Urinary bladder (tissue), 4 donors: Measurements from ENCODE around the gene NRXN3. TPM values are rescaled to one million over a fixed set of nuclear protein-coding genes. Genes with fewer than 3 reads are reported as not detected.

Experiments used
- DNase-seq: peaks from one replicate; pipeline ENCODE4 v3.0.0-alpha.2; 2015; ENCODE audit errors: extremely low spot score
- H3K27ac ChIP-seq: one replicate; pipeline ENCODE4 v1.5.1; 2013; ENCODE audit warnings: low read depth, mild to moderate bottlenecking, moderate library complexity
- H3K36me3 ChIP-seq: one replicate; pipeline ENCODE4 v1.6.1; 2013; ENCODE audit warnings: mild to moderate bottlenecking, moderate library complexity; ENCODE audit not compliant: insufficient read depth
- H3K4me1 ChIP-seq: one replicate; pipeline ENCODE4 v1.6.1; 2013; ENCODE audit warnings: mild to moderate bottlenecking, moderate library complexity; ENCODE audit not compliant: insufficient read depth
- H3K4me3 ChIP-seq: one replicate; pipeline ENCODE4 v1.5.1; 2013; ENCODE audit warnings: low read depth, low read length
- WGBS: extraction: QIAGEN DNeasy Blood & Tissue Kit; methylation state at CpG from one replicate; pipeline ENCODE4 v1.1.7; 2013; 5-methylcytosine and 5-hydroxymethylcytosine counted together
- polyA plus RNA-seq: library from polyadenylated mRNA; stranded (reverse); fragments of 200-250 nt; gene quantifications from one replicate; pipeline ENCODE4 v1.2.3, GENCODE V29; 2013
- total RNA-seq: library from RNA; depleted of rRNA; stranded (reverse); fragments of >200 nt; gene quantifications from one replicate; pipeline ENCODE4 v1.2.3, GENCODE V29; 2014
- donor health status: healthy with polysubstance abuse.
- donor health status: healthy.

NRXN3 gene
- total and polyA plus RNA-seq, 2 donors = 3.9 to 6.7 TPM

DNA sequence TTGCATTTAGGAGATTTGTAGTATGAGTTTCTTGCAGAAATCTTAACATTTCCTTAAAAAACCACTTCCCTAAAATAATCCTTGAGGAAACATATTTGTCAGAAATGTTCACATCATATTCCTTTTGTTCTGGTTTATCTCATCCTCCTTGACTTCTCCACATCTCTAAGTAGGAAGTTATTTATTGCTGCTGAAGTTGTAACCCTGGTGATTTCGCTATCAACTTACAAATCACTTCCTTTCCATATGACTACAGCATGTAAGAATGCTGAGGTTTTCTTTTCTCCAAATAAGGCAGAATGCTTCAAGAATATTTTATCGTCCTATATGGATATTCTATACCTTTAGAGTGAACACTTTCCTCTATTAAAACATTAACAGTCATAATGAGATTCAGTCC is 751.7 kb downstream of the NRXN3 start:
- Histone ChIP-seq H3K4me1 (no peaks in the 10 kb centered on the region), H3K36me3 (no peaks in the 10 kb centered on the region), H3K4me3 (no peak overlapping the region), H3K27ac (no peak overlapping the region)
- DNase-seq = no peak
- WGBS = 24% methylated on average over 2 of the region's 2 CpGs

DNA sequence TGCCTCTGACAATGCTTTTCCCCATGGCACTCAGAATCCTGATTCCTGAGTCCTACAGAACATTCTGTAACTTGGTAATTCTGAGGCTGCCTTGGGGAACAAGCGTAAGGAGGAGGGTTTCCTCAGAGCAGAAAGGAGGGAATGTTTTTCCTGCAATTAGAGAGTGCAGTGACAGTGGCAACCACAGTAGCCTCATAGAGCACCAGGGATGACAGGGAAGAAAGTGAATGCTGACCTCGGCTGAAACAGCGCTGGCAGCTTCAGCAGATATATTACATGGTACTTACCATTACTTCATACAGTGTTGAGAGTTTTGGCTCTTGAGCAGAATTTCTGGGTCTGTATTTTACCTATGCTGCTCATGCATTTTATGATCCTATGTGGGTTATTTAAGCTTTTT is 757.1 kb downstream of the NRXN3 start:
- Histone ChIP-seq H3K4me3 (no peak overlapping the region), H3K27ac (no peak overlapping the region), H3K36me3 (no peaks in the 10 kb centered on the region), H3K4me1 (no peaks in the 10 kb centered on the region)
- WGBS = 75% methylated on average over 3 of the region's 3 CpGs
- no peak for DNase-seq

DNA sequence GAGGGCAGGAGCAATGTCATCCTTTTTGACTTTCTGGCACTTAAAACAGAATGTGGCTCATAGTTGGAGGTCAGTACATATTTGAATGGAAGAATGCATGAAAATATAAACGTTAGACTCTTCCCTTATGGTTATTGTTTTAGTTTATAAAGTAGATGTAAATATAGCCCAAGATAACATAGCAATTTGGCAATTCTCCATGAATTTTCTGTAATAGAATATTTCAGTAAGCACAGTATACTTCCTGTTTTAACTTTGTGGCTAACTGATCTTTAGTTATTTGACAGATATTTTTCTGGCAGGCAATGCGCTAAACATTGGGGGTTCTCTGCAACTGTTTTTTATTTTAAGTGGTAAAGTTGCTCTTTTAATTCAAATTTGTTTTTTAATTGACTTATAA is 763.0 kb downstream of the NRXN3 start:
- 26% methylated on average over 2 of the region's 2 CpGs for WGBS
- no peak for DNase-seq
- no peak overlapping the region for H3K27ac ChIP-seq

DNA sequence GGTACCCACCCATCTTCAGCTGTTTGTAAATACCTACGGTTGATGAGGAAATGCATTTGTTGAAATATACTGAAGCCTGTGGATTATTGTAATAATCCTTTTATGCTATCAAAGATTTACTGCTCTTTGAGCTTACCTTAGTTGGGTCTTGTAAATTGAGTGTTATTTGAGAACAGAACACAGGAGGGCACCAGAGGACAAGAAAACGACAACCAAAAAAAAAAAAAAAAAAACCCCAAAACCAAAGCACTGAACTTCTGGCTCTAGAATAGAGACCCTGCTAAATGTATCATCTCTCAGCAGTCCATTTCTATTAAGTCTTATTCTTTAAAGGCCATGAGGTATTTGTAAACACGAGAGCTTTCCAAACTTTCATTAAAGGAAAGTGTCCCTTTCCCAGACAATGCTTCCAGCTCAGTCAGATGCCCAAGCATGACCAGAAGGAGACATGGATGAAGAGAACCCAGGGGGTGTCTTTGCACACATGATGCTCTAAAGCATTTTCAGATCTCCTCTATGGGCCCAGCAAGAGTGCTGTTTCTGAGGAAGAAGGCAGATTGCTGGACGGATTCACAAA is 763.9 kb downstream of the NRXN3 start:
- Histone ChIP-seq H3K4me1 (no peaks in the 10 kb centered on the region), H3K4me3 (no peak overlapping the region), H3K27ac (no peak overlapping the region), H3K36me3 (no peaks in the 10 kb centered on the region)
- DNase-seq = no peak
- 24% methylated on average over 4 of the region's 4 CpGs for WGBS

More for the DNA sequence above, 763.0 kb downstream of the NRXN3 start:
- Histone ChIP-seq H3K36me3 (no peaks in the 10 kb centered on the region), H3K4me3 (no peak overlapping the region), H3K4me1 (no peaks in the 10 kb centered on the region)

DNA sequence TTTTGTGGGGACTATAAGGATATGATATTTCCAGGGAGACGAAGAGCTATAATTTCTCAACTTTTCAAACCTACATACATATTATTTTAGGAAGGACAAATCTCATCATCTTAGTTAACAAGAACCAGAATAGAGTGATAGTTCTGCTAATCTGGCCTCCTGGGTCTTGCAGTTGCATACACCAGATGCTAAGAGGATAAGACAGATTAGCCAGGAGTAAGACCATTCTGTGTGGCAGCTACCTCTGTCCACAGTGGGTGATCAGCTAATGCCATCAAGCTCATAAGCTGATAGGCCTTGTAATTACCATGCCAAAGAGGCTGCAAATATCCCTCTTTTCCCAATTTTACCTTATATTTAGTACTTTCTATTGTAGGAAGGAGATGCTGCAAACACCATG is 776.8 kb downstream of the NRXN3 start:
- WGBS = 92% methylated on average over 1 of the region's 1 CpG

DNA sequence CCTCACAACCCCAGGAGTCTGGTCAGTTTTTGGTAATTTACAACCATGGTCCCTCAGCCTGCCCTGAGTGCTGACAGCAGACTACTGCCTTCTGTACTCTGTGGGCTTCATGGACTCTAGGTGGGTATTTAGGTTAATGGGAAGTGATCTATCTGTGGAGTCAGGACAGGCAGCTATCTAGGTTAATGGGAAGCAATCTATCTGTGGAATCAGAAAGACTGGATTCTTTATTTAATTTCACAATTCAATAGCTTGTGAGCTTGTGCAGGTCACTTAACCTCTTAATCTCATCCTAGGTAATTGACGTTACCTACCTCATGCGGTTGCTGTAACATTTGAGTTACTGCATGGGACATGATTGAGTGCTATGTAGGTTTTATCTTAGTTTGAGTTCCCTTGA is 777.5 kb downstream of the NRXN3 start:
- Histone ChIP-seq H3K4me3 (no peak overlapping the region), H3K4me1 (no peaks in the 10 kb centered on the region), H3K36me3 (no peaks in the 10 kb centered on the region), H3K27ac (no peak overlapping the region)
- no peak for DNase-seq
- 96% methylated on average over 2 of the region's 2 CpGs for WGBS

More for the DNA sequence above, 776.8 kb downstream of the NRXN3 start:
- H3K4me1 ChIP-seq = no peaks in the 10 kb centered on the region
- no peak for DNase-seq
- no peak overlapping the region for H3K27ac ChIP-seq
- H3K4me3 ChIP-seq = no peak overlapping the region
- H3K36me3 ChIP-seq = no peaks in the 10 kb centered on the region

DNA sequence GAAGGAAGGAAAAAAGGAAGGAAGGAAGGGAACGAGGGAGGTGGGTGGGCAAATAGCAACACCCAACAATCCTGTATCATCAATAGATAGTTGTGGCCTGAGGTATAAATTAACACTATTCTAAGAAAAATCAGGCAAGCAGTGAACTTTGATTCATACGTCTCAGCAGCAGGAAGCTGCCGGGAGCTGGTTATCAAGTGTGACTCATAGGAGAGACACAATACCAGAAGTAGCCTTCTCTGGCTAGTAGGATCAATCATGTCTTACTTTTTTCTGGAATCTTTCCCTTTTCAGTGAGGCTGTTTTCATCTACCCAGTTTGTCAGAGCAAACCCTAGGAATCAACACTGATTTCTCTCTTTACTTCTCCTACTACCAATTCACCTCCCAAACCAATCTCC is 780.5 kb downstream of the NRXN3 start:
- H3K4me1 ChIP-seq = no peaks in the 10 kb centered on the region
- no peak overlapping the region for H3K27ac ChIP-seq
- no peak for DNase-seq
- no peaks in the 10 kb centered on the region for H3K36me3 ChIP-seq
- 51% methylated on average over 3 of the region's 3 CpGs for WGBS
- no peak overlapping the region for H3K4me3 ChIP-seq

DNA sequence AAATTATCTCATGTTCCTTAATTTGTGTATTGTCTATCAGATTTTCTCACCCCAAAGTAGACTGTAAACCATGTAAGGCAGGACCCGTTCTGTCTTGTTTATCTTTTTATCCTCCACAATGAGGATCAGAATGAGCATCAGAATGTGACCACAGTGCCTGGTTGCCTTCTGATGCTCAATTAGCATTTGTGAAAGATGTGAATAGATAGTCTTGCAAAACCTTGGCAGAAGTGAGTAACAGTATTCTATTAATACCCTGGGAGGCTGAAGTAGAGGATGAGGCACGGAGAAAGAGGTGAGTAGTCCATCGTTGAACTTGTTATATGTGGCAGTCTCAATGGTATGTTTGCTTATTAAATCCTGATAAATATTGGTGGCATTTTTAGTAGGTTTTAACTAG is 781.4 kb downstream of the NRXN3 start:
- no peak overlapping the region for H3K27ac ChIP-seq
- no peak for DNase-seq
- no peaks in the 10 kb centered on the region for H3K4me1 ChIP-seq
- H3K36me3 ChIP-seq = no peaks in the 10 kb centered on the region
- 67% methylated on average over 3 of the region's 3 CpGs for WGBS
- H3K4me3 ChIP-seq = no peak overlapping the region

DNA sequence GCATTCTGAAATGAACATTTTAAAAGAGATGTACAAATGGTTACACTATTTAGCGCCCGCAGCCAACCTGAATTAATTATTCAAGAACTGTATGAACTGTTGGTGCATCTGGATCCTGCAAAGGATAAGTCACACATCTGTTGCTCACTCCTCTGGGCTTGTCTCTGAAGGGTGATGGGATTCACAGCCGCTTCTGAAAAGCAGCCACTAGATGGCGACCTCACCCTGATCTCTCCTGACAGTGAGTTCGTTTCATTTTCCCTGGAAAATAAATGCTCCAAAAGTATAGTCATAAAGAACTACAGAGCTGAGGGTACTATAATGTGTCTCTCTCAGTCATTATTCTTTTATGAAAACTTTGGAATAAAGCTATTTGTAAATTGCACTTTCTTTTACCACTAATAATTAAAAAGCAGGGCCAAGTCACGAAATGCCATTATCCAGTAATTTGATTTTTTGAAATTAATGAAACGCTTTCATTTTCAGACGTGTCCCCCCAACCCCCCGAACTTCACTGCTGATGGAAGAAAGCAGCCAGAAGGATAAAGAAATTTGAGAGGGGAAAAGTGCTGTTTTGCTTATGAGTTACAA is 789.6 kb downstream of the NRXN3 start:
- 22% methylated on average over 9 of the region's 9 CpGs for WGBS
- DNase-seq = peak; percentile 43
- Histone ChIP-seq H3K4me3 (no peak overlapping the region), H3K27ac (no peak overlapping the region), H3K36me3 (no peaks in the 10 kb centered on the region), H3K4me1 (no peaks in the 10 kb centered on the region)

DNA sequence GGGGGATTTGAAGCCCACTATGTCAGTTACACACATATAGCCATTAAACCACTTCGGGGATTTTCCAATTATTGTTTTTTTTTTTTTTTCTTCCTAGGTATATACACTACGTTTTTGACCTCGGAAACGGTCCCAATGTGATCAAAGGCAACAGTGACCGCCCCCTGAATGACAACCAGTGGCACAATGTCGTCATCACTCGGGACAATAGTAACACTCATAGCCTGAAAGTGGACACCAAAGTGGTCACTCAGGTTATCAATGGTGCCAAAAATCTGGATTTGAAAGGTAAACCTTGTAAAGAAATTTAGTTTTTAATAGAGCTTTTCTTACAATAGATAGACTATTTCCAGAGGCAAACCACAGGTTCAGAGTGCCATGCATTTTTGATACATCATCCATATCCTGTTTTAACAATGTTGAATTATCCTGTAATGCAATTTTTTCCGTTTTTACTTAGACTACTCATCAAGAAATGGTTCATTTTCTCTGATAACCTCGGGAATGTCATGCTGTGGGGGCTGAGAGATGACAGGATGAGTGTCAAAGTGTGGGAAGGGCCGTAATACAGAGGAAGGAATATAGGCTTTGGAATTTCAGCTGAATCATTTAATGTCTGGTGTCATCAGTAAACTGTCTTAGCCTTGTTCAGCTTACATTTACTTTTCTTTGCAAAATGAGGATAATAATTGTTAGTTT is 797.1 kb downstream of the NRXN3 start:
- Histone ChIP-seq H3K4me3 (no peak overlapping the region), H3K4me1 (no peaks in the 10 kb centered on the region), H3K27ac (no peak overlapping the region), H3K36me3 (no peaks in the 10 kb centered on the region)
- WGBS = 76% methylated on average over 10 of the region's 10 CpGs
- no peak for DNase-seq

DNA sequence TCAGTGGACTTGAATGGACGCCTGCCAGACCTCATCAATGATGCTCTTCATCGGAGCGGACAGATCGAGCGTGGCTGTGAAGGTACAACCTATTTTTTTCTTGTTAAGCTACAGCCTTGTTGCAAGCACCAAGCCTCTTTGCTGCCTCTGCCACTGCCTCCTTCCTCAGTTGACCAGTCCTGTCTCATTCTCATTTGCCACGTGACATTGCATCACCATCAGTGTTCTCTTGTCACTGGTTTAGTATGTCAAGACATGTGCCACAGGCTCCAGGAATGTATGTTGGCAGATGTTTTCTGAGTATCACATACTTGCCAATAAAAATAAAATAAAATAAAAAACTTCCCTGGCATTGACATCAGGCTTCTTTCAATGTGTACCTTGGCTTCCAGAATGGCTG is 798.1 kb downstream of the NRXN3 start:
- 90% methylated on average over 6 of the region's 6 CpGs for WGBS
- no peaks in the 10 kb centered on the region for H3K36me3 ChIP-seq

DNA sequence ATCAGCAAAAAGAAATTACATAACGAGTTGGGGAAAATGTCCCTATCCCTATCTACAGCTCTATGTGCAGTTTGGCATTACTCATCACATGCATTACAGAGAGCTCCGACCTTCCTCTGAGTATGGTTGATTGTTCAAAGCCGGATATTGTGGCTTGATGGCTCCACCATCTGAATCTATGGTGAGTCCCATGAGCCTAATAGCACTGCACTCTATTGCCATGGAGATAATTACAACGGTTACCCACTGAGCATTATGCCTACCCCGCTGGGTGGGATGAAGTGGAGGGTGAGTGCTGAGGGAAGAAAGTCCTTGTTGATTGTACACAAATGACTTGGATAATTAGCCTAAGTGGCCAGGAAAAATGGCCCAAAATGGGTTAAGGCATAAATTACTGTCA is 800.5 kb downstream of the NRXN3 start:
- H3K4me3 ChIP-seq = no peak overlapping the region
- DNase-seq = no peak
- 85% methylated on average over 5 of the region's 5 CpGs for WGBS
- H3K36me3 ChIP-seq = no peaks in the 10 kb centered on the region
- H3K4me1 ChIP-seq = no peaks in the 10 kb centered on the region
- no peak overlapping the region for H3K27ac ChIP-seq

More for the DNA sequence above, 798.1 kb downstream of the NRXN3 start:
- no peaks in the 10 kb centered on the region for H3K4me1 ChIP-seq
- H3K27ac ChIP-seq = no peak overlapping the region
- H3K4me3 ChIP-seq = no peak overlapping the region
- DNase-seq = no peak

DNA sequence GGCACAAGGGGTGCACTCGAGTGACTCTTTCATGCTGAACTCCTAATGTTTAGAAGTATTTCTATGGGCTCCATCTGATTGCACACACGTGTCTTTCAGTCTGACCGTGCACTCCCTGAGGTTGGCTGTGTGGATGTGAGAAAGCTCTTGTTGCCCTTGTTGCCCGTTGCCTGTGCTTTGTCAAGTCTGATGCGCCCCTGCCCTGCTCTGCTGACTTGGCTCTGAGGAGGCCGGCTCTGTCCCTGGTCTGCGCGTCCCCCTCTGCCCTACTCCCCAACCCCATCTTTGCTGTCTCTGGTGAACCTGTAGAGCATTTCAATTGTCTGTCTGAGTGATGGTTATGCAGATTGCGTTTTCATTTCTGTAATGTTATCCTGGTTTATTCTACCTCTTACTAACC is 802.3 kb downstream of the NRXN3 start:
- Histone ChIP-seq H3K36me3 (no peaks in the 10 kb centered on the region), H3K4me3 (no peak overlapping the region), H3K27ac (no peak overlapping the region), H3K4me1 (no peaks in the 10 kb centered on the region)
- DNase-seq = no peak
- 86% methylated on average over 9 of the region's 9 CpGs for whole genome bisulfite sequencing

DNA sequence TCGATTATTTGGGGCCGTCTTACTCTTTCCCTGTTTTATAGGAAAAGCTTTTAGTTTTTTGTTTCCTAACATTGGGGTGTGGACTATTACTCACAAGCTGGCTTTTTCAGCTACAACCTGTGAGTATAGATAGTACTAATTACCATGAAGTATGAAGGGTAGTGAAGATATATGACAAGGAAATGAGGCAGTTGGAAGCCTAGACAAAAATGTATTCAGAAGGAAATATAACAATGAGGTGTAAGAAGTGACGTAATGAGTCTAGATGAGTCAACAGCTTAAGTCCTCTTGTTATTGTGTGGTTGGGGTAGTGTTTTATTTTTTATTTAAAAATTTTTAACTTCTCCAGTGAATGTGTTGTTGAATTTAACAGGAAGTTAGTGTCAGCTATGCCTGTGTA is 804.5 kb downstream of the NRXN3 start:
- no peak for DNase-seq
- Histone ChIP-seq H3K36me3 (no peaks in the 10 kb centered on the region), H3K4me1 (no peaks in the 10 kb centered on the region), H3K4me3 (no peak overlapping the region), H3K27ac (no peak overlapping the region)
- 84% methylated on average over 3 of the region's 3 CpGs for WGBS
